CD4-positive, alpha-beta T cell treated with Interleukin-17A for 1 hour (primary cell): ENCODE results near the gene MMS22L.

Experiments
- DNase-seq: peaks from one replicate; pipeline ENCODE4 v3.0.0-alpha.2; 2020

Gene MMS22L

DNA sequence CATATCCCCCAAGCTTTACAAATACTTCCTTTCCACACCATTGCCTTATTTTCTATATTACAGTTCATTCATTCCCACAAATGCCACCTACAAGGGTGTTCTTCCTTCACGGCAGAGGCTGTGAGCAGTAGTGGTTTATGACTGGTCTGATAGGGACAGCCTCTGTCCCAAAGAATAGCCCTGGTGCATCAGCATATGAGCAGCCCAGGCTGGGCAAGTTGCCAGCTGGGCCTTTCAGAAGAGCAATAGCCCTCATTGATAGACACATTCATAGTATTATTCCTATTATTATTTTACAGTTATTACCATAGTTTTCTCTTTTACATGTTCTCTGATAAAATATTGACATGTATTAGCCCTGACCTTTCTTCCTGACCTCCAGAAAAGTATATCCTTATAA lies 149.9 kb downstream of the MMS22L start:
- no peak for DNase-seq

DNA sequence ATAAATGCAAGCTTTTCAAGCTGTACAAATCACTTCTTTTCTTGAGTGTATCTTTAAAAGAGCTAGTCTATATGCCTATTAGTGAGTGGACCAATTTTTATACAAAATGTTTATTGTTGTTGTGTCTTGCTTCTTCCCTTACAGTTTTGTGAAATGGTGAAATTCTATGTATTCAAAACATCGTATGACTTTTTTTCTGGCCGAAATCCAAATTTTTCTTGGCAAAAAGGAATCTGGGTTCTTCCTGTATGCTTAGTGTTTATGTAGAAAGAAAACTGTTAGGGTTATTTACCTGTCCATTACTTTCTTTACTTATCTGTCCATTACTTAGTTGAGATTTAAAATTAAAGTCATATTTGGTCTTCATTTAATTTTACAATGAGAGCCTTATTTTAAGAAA lies 153.9 kb downstream of the MMS22L start:
- DNase-seq: no peak

- DNase-seq: no peak
Measured at GRCh38 chr6:97128507-97128906, 154.5 kb downstream of the MMS22L start.

DNA sequence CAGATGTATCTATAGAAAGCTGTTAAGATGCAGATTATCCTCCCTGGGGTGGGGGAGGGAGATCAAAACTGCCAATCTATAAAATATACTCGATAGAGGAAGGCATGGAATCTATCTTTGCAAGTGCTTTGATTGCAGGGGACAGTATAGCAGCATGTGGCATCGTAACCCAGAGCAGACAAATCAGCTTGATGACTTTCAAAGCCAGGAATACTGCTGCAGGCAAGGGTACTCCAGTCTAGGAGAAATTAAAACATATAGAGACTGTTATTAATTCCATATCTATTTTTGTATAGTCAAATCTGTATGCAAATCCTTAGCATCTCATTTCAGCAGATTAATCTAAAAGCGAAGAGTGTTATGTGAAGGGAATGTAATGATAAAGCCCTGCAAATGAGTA lies 159.4 kb downstream of the MMS22L start:
- no peak for DNase-seq

DNA sequence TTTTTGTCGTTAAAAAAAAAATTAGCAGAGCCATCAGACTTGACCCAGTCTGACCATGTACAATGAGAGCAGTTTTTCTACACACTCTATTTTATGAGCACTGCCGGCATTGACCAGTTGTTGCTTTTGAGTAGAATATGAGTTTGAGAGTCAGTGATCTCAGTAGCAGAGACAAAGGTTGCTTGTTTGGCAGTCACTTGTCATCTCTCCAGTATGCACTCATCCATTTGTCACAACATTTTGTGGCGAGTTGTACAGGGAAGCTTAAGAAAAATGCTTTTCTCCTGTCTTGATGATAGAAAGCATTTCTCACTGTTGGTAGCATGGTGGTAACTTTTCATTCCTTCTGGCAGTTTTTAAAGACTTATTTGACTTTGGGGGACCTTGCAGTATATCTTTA lies 159.9 kb downstream of the MMS22L start:
- no peak for DNase-seq

- no peak for DNase-seq
Measured at GRCh38 chr6:97120511-97120910, 162.5 kb downstream of the MMS22L start.

DNA sequence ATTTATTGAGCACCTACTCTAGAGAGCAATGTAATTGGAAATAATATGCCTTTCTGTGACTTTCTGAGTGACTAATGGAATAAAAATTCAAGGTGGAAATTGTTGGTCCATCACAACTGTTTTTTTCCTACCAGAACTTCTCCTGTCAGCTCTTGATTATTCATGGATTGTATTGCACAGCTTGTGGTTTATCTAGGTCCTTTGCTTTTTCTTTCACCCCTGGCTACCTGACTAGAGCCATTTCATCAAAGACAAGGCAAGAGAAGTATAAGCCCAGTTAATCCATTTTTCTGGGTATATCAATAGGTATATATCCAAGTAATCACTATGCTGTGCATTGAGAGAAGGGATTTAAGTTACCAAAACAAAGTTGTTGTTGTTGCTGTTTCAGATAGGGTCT lies 168.4 kb downstream of the MMS22L start:
- DNase-seq: no peak

- no peak for DNase-seq
Measured at GRCh38 chr6:97113170-97113569, 169.8 kb downstream of the MMS22L start.

GRCh38 chr6:97111243-97111642 lies 171.8 kb downstream of the MMS22L start:
- no peak for DNase-seq

DNA sequence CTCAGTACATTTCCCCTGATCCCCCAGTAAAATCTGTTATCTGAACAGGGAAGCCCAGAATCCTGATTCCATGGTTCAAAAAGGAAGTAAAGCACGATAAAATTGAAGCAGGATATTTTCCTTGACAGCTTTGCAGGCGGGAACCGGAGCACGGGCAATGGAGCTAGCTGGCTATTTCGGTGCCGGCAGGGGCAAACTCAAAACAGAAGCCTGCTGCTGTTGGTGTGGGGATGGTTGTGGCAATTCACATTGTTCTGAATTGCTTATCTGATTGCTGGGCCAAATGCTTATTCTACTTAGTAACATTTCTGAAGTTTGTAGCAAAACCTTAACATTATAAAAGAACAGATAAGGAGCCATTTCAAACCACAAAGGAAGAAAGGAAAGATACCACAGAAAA lies 172.4 kb downstream of the MMS22L start:
- no peak for DNase-seq

GRCh38 chr6:97110149-97110548 lies 172.9 kb downstream of the MMS22L start:
- DNase-seq: no peak

DNA sequence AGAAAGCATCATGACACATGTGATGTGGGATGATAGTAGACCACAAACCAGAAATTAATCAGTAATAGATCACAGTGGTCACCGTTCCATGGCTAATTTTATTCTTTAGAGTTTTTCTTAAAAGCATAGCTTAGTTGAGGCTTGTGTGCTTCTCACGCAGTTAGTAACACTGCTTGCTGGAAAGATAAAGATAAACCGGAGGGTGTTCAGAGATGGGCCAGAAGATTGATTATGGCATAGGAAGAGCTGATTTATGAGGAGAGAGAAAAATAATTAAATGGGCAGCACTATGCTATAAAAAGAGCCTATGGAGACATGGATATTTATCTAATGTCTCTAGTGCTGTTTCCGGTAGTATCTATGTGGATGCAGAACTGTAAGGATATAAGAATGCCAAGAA lies 173.6 kb downstream of the MMS22L start:
- no peak for DNase-seq

GRCh38 chr6:97102145-97102790 lies 180.7 kb downstream of the MMS22L start:
- no peak for DNase-seq

DNA sequence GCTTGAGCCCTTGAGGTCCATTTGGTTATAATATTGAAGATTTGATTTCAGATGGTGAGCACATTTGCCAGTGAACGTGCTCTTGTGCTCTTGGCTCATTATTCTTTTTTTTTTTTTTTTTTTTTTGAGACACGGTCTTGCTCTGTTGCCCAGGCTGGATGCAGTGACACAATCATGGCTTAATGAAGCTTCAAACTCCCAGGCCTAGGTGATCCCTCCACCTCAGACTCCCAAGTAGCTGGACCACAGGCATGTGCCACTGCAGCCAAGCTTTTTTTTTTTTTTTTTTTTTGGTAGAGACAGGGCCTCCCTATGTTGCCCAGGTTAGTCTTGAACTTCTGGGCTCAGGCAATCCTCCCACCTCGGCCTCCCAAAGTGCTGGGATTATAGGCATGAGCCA lies 182.3 kb downstream of the MMS22L start:
- DNase-seq: no peak

- DNase-seq: no peak
Measured at GRCh38 chr6:97097068-97098047, 185.7 kb downstream of the MMS22L start.

DNA sequence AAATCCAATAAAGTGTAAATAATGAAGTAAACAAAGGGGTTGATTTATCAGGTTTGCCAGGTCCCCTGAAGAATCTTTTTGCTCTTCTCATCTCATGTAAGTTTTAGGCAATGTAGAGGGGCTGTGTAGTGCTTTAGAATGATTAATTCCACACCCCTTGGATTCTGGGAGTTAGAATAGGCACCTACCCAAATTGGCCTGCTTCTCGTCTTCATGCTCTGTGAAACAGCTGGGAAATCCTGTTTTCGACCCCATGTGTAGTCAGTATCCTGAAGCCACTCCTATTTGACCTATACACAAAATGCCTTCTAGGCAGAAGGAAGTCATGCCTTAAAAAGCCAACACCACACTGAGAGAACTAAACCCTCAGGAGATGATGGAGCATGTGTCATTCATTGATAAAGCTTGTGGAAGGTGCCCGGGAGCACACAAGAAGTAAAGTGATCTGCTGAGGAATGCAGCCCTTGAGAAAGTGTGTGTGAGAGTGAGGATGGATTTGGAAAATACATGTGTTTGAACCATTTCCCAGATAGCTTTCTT lies 187.6 kb downstream of the MMS22L start:
- no peak for DNase-seq

DNA sequence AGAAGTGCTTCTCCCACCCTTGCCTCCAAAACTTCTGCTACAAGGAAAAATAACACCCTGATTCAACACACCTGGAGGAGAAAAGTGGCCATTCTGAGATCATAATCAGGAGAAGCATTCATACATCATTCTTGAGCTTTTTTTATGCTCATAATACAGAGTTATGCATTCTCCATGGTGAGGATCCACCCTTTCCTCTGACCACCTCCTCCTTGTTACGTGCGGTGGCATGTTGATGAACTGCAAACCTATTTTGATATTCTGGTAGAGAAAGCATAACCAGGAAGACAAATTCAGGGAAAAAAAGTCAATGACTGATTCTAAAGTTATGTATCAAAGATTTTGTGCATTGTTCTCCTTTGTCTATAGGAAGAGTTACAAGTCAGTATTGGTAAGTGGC lies 188.6 kb downstream of the MMS22L start:
- no peak for DNase-seq

- DNase-seq: no peak
Measured at GRCh38 chr6:97092673-97093305, 190.2 kb downstream of the MMS22L start.
